GM12865 (cell line): Measurements from ENCODE around the gene NDST1.

Source experiments
- DNase-seq: peaks from one replicate; pipeline ENCODE4 v3.0.0; 2010; ENCODE audit warnings: low read depth
- H3K4me3 ChIP-seq: 2 replicates; pipeline ENCODE4 v1.5.1; 2011; ENCODE audit warnings: mild to moderate bottlenecking, low read depth, low read length, control low read depth
- CTCF ChIP-seq: IDR thresholded peaks from 2 replicates; pipeline ENCODE4 v1.5.1; 2011; ENCODE audit warnings: low read length, control low read depth, low read depth, inconsistent platforms; ENCODE audit not compliant: insufficient read depth; ENCODE audit errors: missing control alignments

The NDST1 gene

GRCh38 chr5:150490296-150490669 is 17.6 kb upstream of the NDST1 start:
- H3K4me3 ChIP-seq: no peak overlapping the region
- no peak for TF ChIP-seq CTCF
- no peak for DNase-seq

GRCh38 chr5:150490754-150491153 is 17.2 kb upstream of the NDST1 start:
- H3K4me3 ChIP-seq: no peak overlapping the region
- no peak for TF ChIP-seq CTCF
- DNase-seq: no peak

GRCh38 chr5:150491876-150492275 is 16.1 kb upstream of the NDST1 start:
- no peak overlapping the region for H3K4me3 ChIP-seq
- no peak for TF ChIP-seq CTCF
- no peak for DNase-seq

DNA sequence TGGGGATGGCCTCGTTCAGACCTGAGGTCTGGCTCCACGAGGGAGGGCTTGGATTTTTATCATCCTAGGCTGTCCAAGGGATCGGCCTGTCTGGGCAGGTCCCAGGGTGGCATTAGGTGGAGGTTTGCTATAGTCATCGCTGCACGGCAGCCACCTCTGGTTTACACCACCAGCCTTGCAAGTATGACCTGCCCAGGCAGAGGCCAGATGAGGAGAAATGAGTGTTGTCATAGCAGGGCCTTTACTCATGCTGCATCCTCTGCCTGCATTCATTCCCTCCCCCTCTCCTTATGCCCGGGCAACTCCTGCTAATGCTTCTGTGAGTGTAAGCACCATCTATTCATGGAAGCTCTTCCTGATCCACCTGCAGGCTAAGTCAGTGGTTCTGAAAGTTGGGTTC is 15.3 kb upstream of the NDST1 start:
- DNase-seq: no peak
- TF ChIP-seq CTCF: no peak
- no peak overlapping the region for H3K4me3 ChIP-seq

GRCh38 chr5:150496098-150496497 is 11.8 kb upstream of the NDST1 start:
- no peak overlapping the region for H3K4me3 ChIP-seq
- DNase-seq: no peak
- TF ChIP-seq CTCF: no peak

GRCh38 chr5:150496534-150496933 is 11.4 kb upstream of the NDST1 start:
- TF ChIP-seq CTCF: no peak
- no peak for DNase-seq
- H3K4me3 ChIP-seq: no peak overlapping the region

- H3K4me3 ChIP-seq: no peak overlapping the region
- no peak for TF ChIP-seq CTCF
- no peak for DNase-seq
Measured at GRCh38 chr5:150497274-150497988, 10.5 kb upstream of the NDST1 start.
